PC-9 (cell line): ENCODE measurements around the gene SLC22A23.

ENCODE experiments used
- EZH2 ChIP-seq: fragments of 200-600 bp; sonication (generic); IDR thresholded peaks from 2 replicates; pipeline ENCODE4 v1.8.0; 2017; ENCODE audit warnings: antibody characterized with exemption, low read depth
- TF ChIP-seq, protein P1 (sequence below): fragments of 200-600 bp; sonication (generic); conservative IDR thresholded peaks from 2 replicates; pipeline ENCODE4 v1.6.1; 2017; ENCODE audit warnings: mixed run types, antibody characterized with exemption, mild to moderate bottlenecking, moderate library complexity

DNA sequence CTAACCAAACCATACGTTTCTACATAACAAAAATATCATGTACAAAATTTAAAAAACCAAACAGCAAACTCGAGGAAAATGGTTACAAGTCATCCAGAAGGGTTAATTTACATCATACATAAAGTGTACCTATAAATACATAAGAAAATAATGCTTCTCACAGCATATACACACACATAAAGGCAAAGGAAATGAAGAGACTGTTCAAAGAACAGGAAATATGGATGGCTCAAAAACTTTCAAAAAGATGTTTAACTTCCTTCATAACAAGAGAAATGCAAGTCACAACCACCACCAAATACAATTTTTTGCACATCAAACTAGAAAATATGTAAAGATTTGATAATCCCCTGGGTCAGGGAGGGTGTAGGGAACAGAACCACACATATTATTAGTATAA is 7.5 kb downstream of the SLC22A23 start:
- TF ChIP-seq, protein P1, sequence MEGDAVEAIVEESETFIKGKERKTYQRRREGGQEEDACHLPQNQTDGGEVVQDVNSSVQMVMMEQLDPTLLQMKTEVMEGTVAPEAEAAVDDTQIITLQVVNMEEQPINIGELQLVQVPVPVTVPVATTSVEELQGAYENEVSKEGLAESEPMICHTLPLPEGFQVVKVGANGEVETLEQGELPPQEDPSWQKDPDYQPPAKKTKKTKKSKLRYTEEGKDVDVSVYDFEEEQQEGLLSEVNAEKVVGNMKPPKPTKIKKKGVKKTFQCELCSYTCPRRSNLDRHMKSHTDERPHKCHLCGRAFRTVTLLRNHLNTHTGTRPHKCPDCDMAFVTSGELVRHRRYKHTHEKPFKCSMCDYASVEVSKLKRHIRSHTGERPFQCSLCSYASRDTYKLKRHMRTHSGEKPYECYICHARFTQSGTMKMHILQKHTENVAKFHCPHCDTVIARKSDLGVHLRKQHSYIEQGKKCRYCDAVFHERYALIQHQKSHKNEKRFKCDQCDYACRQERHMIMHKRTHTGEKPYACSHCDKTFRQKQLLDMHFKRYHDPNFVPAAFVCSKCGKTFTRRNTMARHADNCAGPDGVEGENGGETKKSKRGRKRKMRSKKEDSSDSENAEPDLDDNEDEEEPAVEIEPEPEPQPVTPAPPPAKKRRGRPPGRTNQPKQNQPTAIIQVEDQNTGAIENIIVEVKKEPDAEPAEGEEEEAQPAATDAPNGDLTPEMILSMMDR: no peak
- no peak for TF ChIP-seq EZH2
